ENCODE data around the gene MPI. TPM values are rescaled to one million over a fixed set of nuclear protein-coding genes. Genes with fewer than 3 reads are reported as not detected.

The MPI gene
- total and polyA plus RNA-seq, 2 of the 8 experiments (the other 6 are each of a cell fraction or from before 2014, with no cell fraction given) = 31.0 to 74.8 TPM

- peak overlapping the region; percentile 93; the same call in 1 of the 2 replicates for H3K18ac ChIP-seq (ENCODE audit: extremely low read depth, low read length)
- H2AK5ac ChIP-seq (ENCODE audit: low read depth, low read length) = no peak overlapping the region
- peaks cover 2 to 4% (median 3%) of the 10 kb centered on the region in 4 experiments for H3K4me1 ChIP-seq (replicated peaks in 1 of 4; ENCODE audit: control insufficient read depth in 3 of 4, insufficient read depth in 4 of 4, low read length in 3 of 4)
- peak overlapping the region; percentile 42; the same call in 1 of the 2 replicates for H3K27ac ChIP-seq (ENCODE audit: low read depth, low read length)
- H2AFZ ChIP-seq (ENCODE audit: low read length) = peak overlapping the region; percentile 79
- no peaks in the 10 kb centered on the region for H3K27me3 ChIP-seq (replicated peaks in 1 of 4; ENCODE audit: control insufficient read depth in 3 of 4, extremely low read depth in 1 of 4, insufficient read depth in 3 of 4, low read length in 3 of 4)
- peak overlapping the region; percentile 35 to 84 (median 84) for H3K9ac ChIP-seq (replicated peaks in 1 of 4; ENCODE audit: extremely low read depth in 1 of 4, low read depth in 3 of 4, low read length in 3 of 4)
- no peak for DNase-seq (ENCODE audit: low read depth in 1 of 2, low spot score in 2 of 2)
- H3K56ac ChIP-seq (replicated peaks; ENCODE audit: insufficient read length, low read depth, low read length) = peak overlapping the region; percentile 91
- H3K23ac ChIP-seq (ENCODE audit: insufficient read length) = no peak overlapping the region
- peaks cover 2 to 4% of the 10 kb centered on the region in 2 experiments for H4K20me1 ChIP-seq (replicated peaks in 1 of 2; ENCODE audit: control insufficient read depth in 1 of 2, insufficient read depth in 2 of 2, low read length in 2 of 2)
- WGBS, 2 experiments (ENCODE audit: extremely low coverage in 1 of 2, insufficient coverage in 1 of 2, insufficient read length in 1 of 2, insufficient replicate concordance in 2 of 2, low coverage in 1 of 2, low lambda C conversion rate in 2 of 2, missing lambda C conversion rate in 1 of 2) = 54% methylated on average over 8 of the region's 8 CpGs; no CpG with 5 or more reads in 1 of the 2 experiments
- H2BK12ac ChIP-seq (ENCODE audit: low read depth, low read length) = no peak overlapping the region
- H4K5ac ChIP-seq (ENCODE audit: insufficient read length, low read depth, low read length) = peak overlapping the region; percentile 94
- no peak overlapping the region for H2BK120ac ChIP-seq (replicated peaks; ENCODE audit: low read depth, low read length)
- H3K14ac ChIP-seq (ENCODE audit: insufficient read length) = no peak overlapping the region
- FAIRE-seq = no peak
- TF ChIP-seq RBBP5 (IDR thresholded peaks at IDR 0.05; ENCODE audit: borderline replicate concordance, low read depth, low read length) (no peak), KDM5A (IDR thresholded peaks at IDR 0.05; ENCODE audit: low read length) (no peak), HDAC2 (IDR thresholded peaks at IDR 0.05; ENCODE audit: borderline replicate concordance in 1 of 2, low read depth in 2 of 2, low read length in 2 of 2) (no peak), JUND (IDR thresholded peaks at IDR 0.05; ENCODE audit: low read length) (no peak), CEBPB (IDR thresholded peaks at IDR 0.05; ENCODE audit: low read depth, low read length) (no peak), CBX8 (IDR thresholded peaks at IDR 0.05; ENCODE audit: borderline replicate concordance, low read depth, low read length) (no peak), CBX5 (IDR thresholded peaks at IDR 0.05; ENCODE audit: low read depth, low read length) (no peak), BCL11A (IDR thresholded peaks at IDR 0.05; ENCODE audit: low read depth in 2 of 2, low read length in 2 of 2) (no peak), POLR2AphosphoS5 (IDR thresholded peaks at IDR 0.05; ENCODE audit: low read depth, low read length) (no peak)
- TF ChIP-seq, protein P1, sequence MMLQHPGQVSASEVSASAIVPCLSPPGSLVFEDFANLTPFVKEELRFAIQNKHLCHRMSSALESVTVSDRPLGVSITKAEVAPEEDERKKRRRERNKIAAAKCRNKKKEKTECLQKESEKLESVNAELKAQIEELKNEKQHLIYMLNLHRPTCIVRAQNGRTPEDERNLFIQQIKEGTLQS (IDR thresholded peaks at IDR 0.05; ENCODE audit: insufficient read depth, low read depth, low read length) = no peak
- ChIA-PET CTCF (ENCODE audit: partially characterized antibody) (interaction anchor here (0.7 to 2.0 kb wide), 5 partner anchors 24 to 137 kb away, joined by 3 to 12 read pairs (median 7); no protein-coding TSS in a partner anchor), POLR2A (ENCODE audit: partially characterized antibody) (interaction anchor here (0.8 to 11.9 kb wide), 17 partner anchors 8 to 147 kb away, joined by 3 to 116 read pairs (median 9); partner anchors contain the start of genes COX5A, MPI, RPP25 and ULK3)
- no peaks in the 10 kb centered on the region for H3K79me1 ChIP-seq (ENCODE audit: low read depth, low read length)
- peaks cover 0 to 15% of the 10 kb centered on the region in 2 experiments; a peak in 2 of 4 replicates for H3K79me2 ChIP-seq (ENCODE audit: control insufficient read depth in 1 of 2, insufficient read depth in 2 of 2, low read length in 2 of 2)
- no peak overlapping the region for H2BK15ac ChIP-seq (ENCODE audit: low read length)
- peak overlapping the region; percentile 77 to 83 for H3K4me2 ChIP-seq (ENCODE audit: insufficient read depth in 1 of 2, low read depth in 2 of 2, low read length in 2 of 2)
- H4K91ac ChIP-seq (replicated peaks; ENCODE audit: insufficient read length, low read length) = peak overlapping the region; percentile 79
- H3K4ac ChIP-seq (replicated peaks; ENCODE audit: insufficient read length, low read depth, low read length) = peak overlapping the region; percentile 71
- H3K36me3 ChIP-seq (ENCODE audit: control insufficient read depth in 2 of 4, insufficient read depth in 4 of 4, low read length in 3 of 4) = peaks cover 8 to 28% (median 20%) of the 10 kb centered on the region in 4 experiments; a peak in 7 of 8 replicates
- peaks cover 6% of the 10 kb centered on the region; the same call in 1 of the 2 replicates for H3K23me2 ChIP-seq (ENCODE audit: low read depth, low read length)
- peak overlapping the region; percentile 79 to 94 (median 90) for H3K4me3 ChIP-seq (ENCODE audit: extremely low read depth in 1 of 4, insufficient read depth in 2 of 4, low read depth in 3 of 4, low read length in 4 of 4)
- H3K9me3 ChIP-seq (ENCODE audit: insufficient read depth in 2 of 2, low read depth in 1 of 2, low read length in 1 of 2) = no peaks in the 10 kb centered on the region
- H4K8ac ChIP-seq (ENCODE audit: extremely low read depth, insufficient read depth, low read length) = peak overlapping the region; percentile 83; the same call in 1 of the 2 replicates
- no peak overlapping the region for H2BK5ac ChIP-seq (ENCODE audit: low read depth, low read length)
- no peak overlapping the region for H2BK20ac ChIP-seq (ENCODE audit: low read length)
These were observed 17.5 kb downstream of the MPI start for GRCh38 chr15:74907163-74907870.
